ENCODE results near the gene RAB9A. TPM values are rescaled to one million over a fixed set of nuclear protein-coding genes. Genes with fewer than 3 reads are reported as not detected.

Gene RAB9A
- total and polyA plus RNA-seq, 2 of the 8 experiments (the other 6 are each of a cell fraction or from before 2014, with no cell fraction given), result 21.8 to 34.0 TPM

DNA sequence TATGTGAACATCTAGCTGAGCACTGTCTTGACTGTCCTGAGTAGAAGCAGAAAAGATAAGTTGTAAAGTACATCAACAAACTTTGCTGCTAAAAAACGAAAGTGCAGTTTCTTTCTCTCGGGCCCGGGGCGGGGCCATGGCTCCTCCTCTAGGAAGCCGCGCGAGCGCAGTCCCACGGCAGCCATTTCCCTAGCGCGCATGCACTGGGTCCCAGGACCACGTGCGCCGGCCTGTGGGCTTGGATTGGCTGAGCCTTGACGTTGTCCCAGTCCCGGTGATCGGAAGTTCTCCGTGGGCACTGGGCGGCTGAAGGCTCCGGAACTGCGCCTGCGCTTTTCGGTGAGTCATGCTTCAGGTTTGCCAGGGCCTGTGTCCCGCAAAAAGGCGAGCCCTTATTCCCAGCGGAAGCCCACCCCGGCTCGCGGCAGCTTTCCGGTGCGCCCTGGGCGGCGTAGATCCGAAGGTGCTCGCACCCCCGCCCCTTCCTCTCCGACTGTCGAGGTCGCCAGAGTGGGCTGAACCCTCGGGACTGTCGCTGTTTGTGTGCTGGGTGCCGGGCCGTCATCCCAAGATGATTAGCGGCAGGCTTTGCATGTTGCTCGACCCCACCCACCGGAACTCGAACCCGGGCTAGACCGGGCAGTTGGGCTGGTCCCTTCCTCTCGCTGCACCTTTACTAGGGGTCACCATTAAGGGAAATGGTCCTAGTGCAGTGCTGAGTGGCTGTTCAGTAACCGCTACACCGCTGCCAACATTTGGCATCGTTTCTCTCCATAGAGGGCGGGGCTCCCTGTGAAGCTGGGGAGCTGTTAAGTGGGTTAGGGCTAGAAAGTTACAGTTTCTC lies 35.9 kb upstream of the RAB9A start, which contains the start of gene TCEANC:
Gene TCEANC (plus strand): TSS at position 292 of the 844 bp plus-strand sequence. CDS start 9,368 bp downstream, outside the sequence.
- H3K27ac ChIP-seq (ENCODE audit: low read depth, low read length), result no peak within 1 kb of the TSS; the same call in 1 of the 2 replicates
- H3K18ac ChIP-seq (ENCODE audit: extremely low read depth, low read length), result no peak within 1 kb of the TSS
- DNase-seq (ENCODE audit: low read depth in 1 of 2, low spot score in 2 of 2) (peak; percentile 78 to 80), FAIRE-seq (peak; percentile 66)
- peak within 1 kb of the TSS; percentile 72 for H4K5ac ChIP-seq (ENCODE audit: insufficient read length, low read depth, low read length)
- no peak within 1 kb of the TSS for H2BK15ac ChIP-seq (ENCODE audit: low read length)
- H3K9ac ChIP-seq (replicated peaks in 1 of 4; ENCODE audit: extremely low read depth in 1 of 4, low read depth in 3 of 4, low read length in 3 of 4), result peak within 1 kb of the TSS in 2 of 4 experiments; percentile 37 to 67; a peak in 5 of 7 replicates
- no peaks in the 10 kb centered on the region for H3K79me1 ChIP-seq (ENCODE audit: low read depth, low read length)
- POLR2A ChIA-PET (ENCODE audit: partially characterized antibody), result interaction anchor here (1.1 to 1.5 kb wide), 2 partner anchors 8 to 82 kb away, joined by 3 to 4 read pairs; partner anchors contain the start of genes OFD1 and TRAPPC2
- no peak within 1 kb of the TSS for H2BK12ac ChIP-seq (ENCODE audit: low read depth, low read length)
- H3K4ac ChIP-seq (replicated peaks; ENCODE audit: insufficient read length, low read depth, low read length), result peak within 1 kb of the TSS; percentile 85
- peak within 1 kb of the TSS; percentile 65 for H4K91ac ChIP-seq (replicated peaks; ENCODE audit: insufficient read length, low read length)
- 2% methylated on average over 35 of the region's 54 CpGs; no CpG with 5 or more reads in 1 of the 2 experiments for WGBS, 2 experiments (ENCODE audit: extremely low coverage in 1 of 2, insufficient coverage in 1 of 2, insufficient read length in 1 of 2, insufficient replicate concordance in 2 of 2, low coverage in 1 of 2, low lambda C conversion rate in 2 of 2, missing lambda C conversion rate in 1 of 2)
- peaks cover 4% of the 10 kb centered on the region; the same call in 1 of the 2 replicates for H3K23me2 ChIP-seq (ENCODE audit: low read depth, low read length)
- no peaks in the 10 kb centered on the region for H3K27me3 ChIP-seq (replicated peaks in 1 of 4; ENCODE audit: control insufficient read depth in 3 of 4, extremely low read depth in 1 of 4, insufficient read depth in 3 of 4, low read length in 3 of 4)
- 0 out of 2 replicates have a peak within 1 kb of the TSS, but pooled peaks have one; percentile 24 for H2BK5ac ChIP-seq (ENCODE audit: low read depth, low read length)
- CTCF ChIA-PET (ENCODE audit: partially characterized antibody), result interaction anchor here (0.6 to 1.0 kb wide), 2 partner anchors 146 to 613 kb away, joined by 3 read pairs; no protein-coding TSS in a partner anchor
- H3K56ac ChIP-seq (replicated peaks; ENCODE audit: insufficient read length, low read depth, low read length), result no peak within 1 kb of the TSS
- no peak within 1 kb of the TSS for H4K8ac ChIP-seq (ENCODE audit: extremely low read depth, insufficient read depth, low read length)
- no peaks in the 10 kb centered on the region for H3K9me3 ChIP-seq (ENCODE audit: insufficient read depth in 2 of 2, low read depth in 1 of 2, low read length in 1 of 2)
- H3K4me2 ChIP-seq (ENCODE audit: insufficient read depth in 1 of 2, low read depth in 2 of 2, low read length in 2 of 2), result peak within 1 kb of the TSS; percentile 70 to 93
- no peak within 1 kb of the TSS for H2AK5ac ChIP-seq (ENCODE audit: low read depth, low read length)
- H3K4me3 ChIP-seq (ENCODE audit: extremely low read depth in 1 of 4, insufficient read depth in 2 of 4, low read depth in 3 of 4, low read length in 4 of 4), result peak within 1 kb of the TSS; percentile 42 to 77 (median 60)
- H2AFZ ChIP-seq (ENCODE audit: low read length), result peak within 1 kb of the TSS; percentile 78; the same call in 1 of the 2 replicates
- no peak within 1 kb of the TSS for H3K23ac ChIP-seq (ENCODE audit: insufficient read length)
- H3K79me2 ChIP-seq (ENCODE audit: control insufficient read depth in 1 of 2, insufficient read depth in 2 of 2, low read length in 2 of 2), result no peaks in the 10 kb centered on the region
- H3K4me1 ChIP-seq (replicated peaks in 1 of 4; ENCODE audit: control insufficient read depth in 3 of 4, insufficient read depth in 4 of 4, low read length in 3 of 4), result no peaks in the 10 kb centered on the region; a peak in 1 of 7 replicates
- no peak within 1 kb of the TSS for H2BK20ac ChIP-seq (ENCODE audit: low read length)
- no peak within 1 kb of the TSS for H3K14ac ChIP-seq (ENCODE audit: insufficient read length)
- no peaks in the 10 kb centered on the region for H3K36me3 ChIP-seq (ENCODE audit: control insufficient read depth in 2 of 4, insufficient read depth in 4 of 4, low read length in 3 of 4)
- no peaks in the 10 kb centered on the region for H4K20me1 ChIP-seq (replicated peaks in 1 of 2; ENCODE audit: control insufficient read depth in 1 of 2, insufficient read depth in 2 of 2, low read length in 2 of 2)
- no peak within 1 kb of the TSS for H2BK120ac ChIP-seq (replicated peaks; ENCODE audit: low read depth, low read length)
- TF ChIP-seq ASH2L (IDR thresholded peaks at IDR 0.05; ENCODE audit: low read length), result peak; percentile 77
- TF ChIP-seq, protein P1, sequence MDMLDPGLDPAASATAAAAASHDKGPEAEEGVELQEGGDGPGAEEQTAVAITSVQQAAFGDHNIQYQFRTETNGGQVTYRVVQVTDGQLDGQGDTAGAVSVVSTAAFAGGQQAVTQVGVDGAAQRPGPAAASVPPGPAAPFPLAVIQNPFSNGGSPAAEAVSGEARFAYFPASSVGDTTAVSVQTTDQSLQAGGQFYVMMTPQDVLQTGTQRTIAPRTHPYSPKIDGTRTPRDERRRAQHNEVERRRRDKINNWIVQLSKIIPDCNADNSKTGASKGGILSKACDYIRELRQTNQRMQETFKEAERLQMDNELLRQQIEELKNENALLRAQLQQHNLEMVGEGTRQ (IDR thresholded peaks at IDR 0.05; ENCODE audit: low read length), result peak; percentile 87
- TF ChIP-seq JUND (IDR thresholded peaks at IDR 0.05; ENCODE audit: low read length), result peak; percentile 85
- no peak for TF ChIP-seq RAD21 (IDR thresholded peaks at IDR 0.05 in 1 of 2, conservative IDR thresholded peaks at IDR 0.05 in 1 of 2; ENCODE audit: low read depth in 2 of 2, low read length in 2 of 2)
- TF ChIP-seq TEAD4 (IDR thresholded peaks at IDR 0.05; ENCODE audit: low read depth, low read length), result no peak
- peak; percentile 82; the same call in 1 of the 2 replicates for TF ChIP-seq YY1 (IDR thresholded peaks at IDR 0.05; ENCODE audit: low read depth, low read length)
- peak; percentile 70; the same call in 1 of the 2 replicates for TF ChIP-seq BACH1 (IDR thresholded peaks at IDR 0.05; ENCODE audit: low read length)
- TF ChIP-seq CHD2 (IDR thresholded peaks at IDR 0.05; ENCODE audit: low read length), result 0 out of 2 replicates have a peak, but pooled peaks have one; percentile 41
- TF ChIP-seq HDAC2 (IDR thresholded peaks at IDR 0.05; ENCODE audit: borderline replicate concordance in 1 of 2, low read depth in 2 of 2, low read length in 2 of 2), result peak; percentile 33 to 46; a peak in 1 of 4 replicates

Measured in H1 (cell line).